ENCODE measurements around the gene GXYLT2.

Gene GXYLT2

DNA sequence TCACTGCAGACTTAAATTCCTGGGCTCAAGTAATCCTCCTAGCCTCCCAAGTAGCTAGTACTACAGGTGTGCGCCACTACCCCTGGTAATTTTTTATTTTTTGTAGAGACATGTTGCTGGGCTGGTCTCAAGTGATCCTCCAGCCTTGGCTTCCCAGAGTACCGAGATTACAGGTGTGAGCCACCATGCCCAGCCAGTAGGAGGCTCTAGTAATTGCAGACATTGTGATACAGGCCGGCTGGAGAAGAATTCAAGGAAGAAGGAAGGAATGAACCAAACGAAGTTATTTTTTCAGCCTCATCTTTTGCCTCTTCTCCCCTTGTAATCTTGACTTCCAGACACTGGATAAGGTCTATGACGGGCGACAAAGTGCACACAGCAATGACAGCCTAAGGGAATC lies 105.5 kb downstream of the GXYLT2 start:
- Histone ChIP-seq H3K4me1 (peaks cover 0 to 12% (median 4%) of the 10 kb centered on the region in 4 donors), H3K36me3 (no peaks in the 10 kb centered on the region), H3K27ac (no peak overlapping the region), H3K27me3 (no peaks in the 10 kb centered on the region), H3K9me3 (no peaks in the 10 kb centered on the region), H3K4me3 (no peak overlapping the region)
- intact Hi-C loops (cut with DNase I; ENCODE audit: low total_unique reads), result loop anchor here (10.0 kb wide), 1 partner anchor 51 kb away; no protein-coding TSS in a partner anchor
- TF ChIP-seq, protein P1, sequence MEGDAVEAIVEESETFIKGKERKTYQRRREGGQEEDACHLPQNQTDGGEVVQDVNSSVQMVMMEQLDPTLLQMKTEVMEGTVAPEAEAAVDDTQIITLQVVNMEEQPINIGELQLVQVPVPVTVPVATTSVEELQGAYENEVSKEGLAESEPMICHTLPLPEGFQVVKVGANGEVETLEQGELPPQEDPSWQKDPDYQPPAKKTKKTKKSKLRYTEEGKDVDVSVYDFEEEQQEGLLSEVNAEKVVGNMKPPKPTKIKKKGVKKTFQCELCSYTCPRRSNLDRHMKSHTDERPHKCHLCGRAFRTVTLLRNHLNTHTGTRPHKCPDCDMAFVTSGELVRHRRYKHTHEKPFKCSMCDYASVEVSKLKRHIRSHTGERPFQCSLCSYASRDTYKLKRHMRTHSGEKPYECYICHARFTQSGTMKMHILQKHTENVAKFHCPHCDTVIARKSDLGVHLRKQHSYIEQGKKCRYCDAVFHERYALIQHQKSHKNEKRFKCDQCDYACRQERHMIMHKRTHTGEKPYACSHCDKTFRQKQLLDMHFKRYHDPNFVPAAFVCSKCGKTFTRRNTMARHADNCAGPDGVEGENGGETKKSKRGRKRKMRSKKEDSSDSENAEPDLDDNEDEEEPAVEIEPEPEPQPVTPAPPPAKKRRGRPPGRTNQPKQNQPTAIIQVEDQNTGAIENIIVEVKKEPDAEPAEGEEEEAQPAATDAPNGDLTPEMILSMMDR (IDR thresholded peaks at IDR 0.05), result no peak
- DNase-seq, result no peak

GRCh38 chr3:72995337-72995736 lies 107.5 kb downstream of the GXYLT2 start:
- intact Hi-C loops (cut with DNase I; ENCODE audit: low total_unique reads), result loop anchor here (10.0 kb wide), 1 partner anchor 49 kb away; no protein-coding TSS in a partner anchor
- TF ChIP-seq, protein P1 (IDR thresholded peaks at IDR 0.05), result no peak
- H3K4me1 ChIP-seq, result peaks cover 0 to 32% (median 15%) of the 10 kb centered on the region in 4 donors
- no peak for DNase-seq
- H3K4me3 ChIP-seq, result no peak overlapping the region
- H3K9me3 ChIP-seq, result no peaks in the 10 kb centered on the region
- no peaks in the 10 kb centered on the region for H3K27me3 ChIP-seq
- no peak overlapping the region for H3K27ac ChIP-seq
- no peaks in the 10 kb centered on the region for H3K36me3 ChIP-seq

GRCh38 chr3:72996121-72996472 lies 108.3 kb downstream of the GXYLT2 start:
- Histone ChIP-seq H3K36me3 (peaks cover 0 to 6% (median 0%) of the 10 kb centered on the region in 3 donors), H3K4me1 (peaks cover 0 to 40% (median 21%) of the 10 kb centered on the region in 4 donors), H3K9me3 (no peaks in the 10 kb centered on the region), H3K4me3 (peak overlapping the region; percentile 89 to 92), H3K27ac (peak overlapping the region; percentile 98), H3K27me3 (no peaks in the 10 kb centered on the region)
- intact Hi-C loops (cut with DNase I; ENCODE audit: low total_unique reads), result loop anchor here (10.0 kb wide), 1 partner anchor 49 kb away; no protein-coding TSS in a partner anchor
- TF ChIP-seq, protein P1 (IDR thresholded peaks at IDR 0.05), result no peak
- peak in 1 of 2 donors; percentile 23 for DNase-seq

- peak within 1 kb of the TSS; percentile 98 for H3K27ac ChIP-seq
- H3K36me3 ChIP-seq, result peaks cover 0 to 12% (median 0%) of the 10 kb centered on the region in 3 donors
- no peaks in the 10 kb centered on the region for H3K9me3 ChIP-seq
- no peaks in the 10 kb centered on the region for H3K27me3 ChIP-seq
- intact Hi-C loops (cut with DNase I; ENCODE audit: low total_unique reads), result loop anchor here (10.0 kb wide), 1 partner anchor 48 kb away; no protein-coding TSS in a partner anchor
- TF ChIP-seq, protein P1 (IDR thresholded peaks at IDR 0.05), result no peak
- peak within 1 kb of the TSS; percentile 89 to 92 for H3K4me3 ChIP-seq
- peaks cover 0 to 46% (median 25%) of the 10 kb centered on the region in 4 donors for H3K4me1 ChIP-seq
- DNase-seq, result peak; percentile 78 to 92
Measured at GRCh38 chr3:72996473-72997333, 108.9 kb downstream of the GXYLT2 start, which contains the start of gene PPP4R2. TSS of gene PPP4R2 (plus strand) at chr3:72996811. CDS start at chr3:72997038, 227 bp downstream.

GRCh38 chr3:72997421-72997961 lies 109.6 kb downstream of the GXYLT2 start:
- no peak for DNase-seq
- Histone ChIP-seq H3K27ac (peak overlapping the region; percentile 98), H3K9me3 (no peaks in the 10 kb centered on the region), H3K4me1 (peaks cover 0 to 53% (median 26%) of the 10 kb centered on the region in 4 donors), H3K36me3 (peaks cover 0 to 18% (median 0%) of the 10 kb centered on the region in 3 donors), H3K27me3 (no peaks in the 10 kb centered on the region), H3K4me3 (peak overlapping the region; percentile 89 to 92)
- intact Hi-C loops (cut with DNase I; ENCODE audit: low total_unique reads), result loop anchor here (10.0 kb wide), 1 partner anchor 47 kb away; no protein-coding TSS in a partner anchor
- TF ChIP-seq, protein P1 (IDR thresholded peaks at IDR 0.05), result peak; percentile 22 to 51

Measured in tibial artery (tissue), 4 donors.